ENCODE measurements around the gene TTC27.

- no peak for TF ChIP-seq SP1 (IDR thresholded peaks at IDR 0.05)
- TF ChIP-seq CTCF (IDR thresholded peaks at IDR 0.05; ENCODE audit: low read depth, low read length, missing input control) = no peak
- no peak for TF ChIP-seq ATF3 (IDR thresholded peaks at IDR 0.05)
- no peak for TF ChIP-seq YY1 (IDR thresholded peaks at IDR 0.05)
- TF ChIP-seq REST (IDR thresholded peaks at IDR 0.05) = no peak
- no peak for TF ChIP-seq GABPA (IDR thresholded peaks at IDR 0.05 in 1 of 2, conservative IDR thresholded peaks at IDR 0.05 in 1 of 2)
- TF ChIP-seq ZBTB33 (IDR thresholded peaks at IDR 0.05) = no peak
- no peak for TF ChIP-seq HNF4A (conservative IDR thresholded peaks at IDR 0.05)
- TF ChIP-seq JUND (IDR thresholded peaks at IDR 0.05) = no peak
These were observed 175.0 kb downstream of the TTC27 start for GRCh38 chr2:32802877-32803276.

Measured in liver (tissue), 3 donors.